GF-D8 (cell line): ENCODE data around the gene MED13.
"Not testable (repeated sequence)": the region's sequence is repeated elsewhere in the genome, so short reads cannot be mapped to it uniquely, and the experiment has no call there.

Experiments
- DNase-seq: peaks from one replicate; lab custom pipeline; 2025; lab: John Stamatoyannopoulos, UW

Gene MED13

DNA sequence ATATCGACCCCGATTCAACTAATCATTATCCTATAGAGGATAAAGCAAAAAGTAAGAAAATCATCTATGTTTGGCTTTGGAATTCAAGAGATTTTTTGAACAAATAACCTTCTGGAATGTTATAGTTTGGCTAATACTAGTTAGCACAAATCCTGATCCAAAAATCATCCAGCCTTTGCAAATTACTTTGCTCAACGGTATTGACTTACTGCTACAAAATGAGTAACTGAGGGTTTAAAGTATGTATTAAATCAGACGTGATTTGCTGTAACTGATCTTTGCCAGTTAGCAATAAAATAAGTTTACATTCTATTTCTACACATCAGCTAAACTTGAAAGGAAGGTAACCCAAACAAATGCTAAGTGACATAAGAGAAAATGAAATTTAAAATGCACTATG lies 6.5 kb downstream of the MED13 start:
- no peak for DNase-seq

DNA sequence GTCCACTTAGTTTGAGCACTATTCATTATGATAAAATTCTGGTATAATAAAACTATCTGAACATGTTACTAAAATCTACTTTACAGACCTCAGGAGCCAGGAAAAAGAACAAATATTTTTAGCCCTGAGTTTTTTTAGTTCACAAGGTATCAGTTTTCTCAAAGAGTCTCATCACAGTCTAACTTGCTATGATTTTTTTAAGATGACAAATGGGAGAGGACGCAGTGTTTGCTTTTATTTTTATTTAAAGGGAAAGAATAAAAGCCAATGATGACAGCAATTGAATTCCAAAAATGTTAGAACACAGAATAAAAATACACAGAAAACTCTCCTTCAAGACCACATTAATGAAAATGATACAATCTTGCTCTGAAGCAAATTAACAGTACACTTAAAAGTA lies 7.4 kb downstream of the MED13 start:
- DNase-seq: no peak

DNA sequence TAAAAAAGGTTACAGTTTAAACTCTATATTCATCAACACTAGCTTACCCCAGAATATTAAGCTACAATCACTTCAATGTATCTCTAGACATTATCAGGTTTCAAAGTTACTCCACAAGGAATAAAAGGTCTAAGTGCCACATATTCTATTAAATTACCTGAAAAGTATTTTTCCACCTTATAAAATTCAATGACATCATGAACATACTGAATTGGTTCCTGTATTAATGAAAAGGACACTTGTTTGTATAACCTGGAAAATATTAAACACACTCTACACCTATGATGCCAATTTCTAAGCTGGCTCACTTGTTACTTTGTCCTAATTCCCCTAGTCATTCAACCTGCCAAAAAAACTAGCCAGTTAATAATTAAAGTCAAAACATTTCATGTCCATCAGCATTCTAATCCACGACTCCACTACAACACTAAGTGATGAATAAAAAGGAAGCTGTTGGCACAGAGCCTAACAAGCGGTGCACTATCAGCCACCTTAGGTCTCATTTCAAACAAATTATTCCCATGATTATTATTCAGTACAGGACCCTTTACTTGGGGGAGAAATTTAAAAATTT lies 12.2 kb downstream of the MED13 start:
- DNase-seq: no peak

DNA sequence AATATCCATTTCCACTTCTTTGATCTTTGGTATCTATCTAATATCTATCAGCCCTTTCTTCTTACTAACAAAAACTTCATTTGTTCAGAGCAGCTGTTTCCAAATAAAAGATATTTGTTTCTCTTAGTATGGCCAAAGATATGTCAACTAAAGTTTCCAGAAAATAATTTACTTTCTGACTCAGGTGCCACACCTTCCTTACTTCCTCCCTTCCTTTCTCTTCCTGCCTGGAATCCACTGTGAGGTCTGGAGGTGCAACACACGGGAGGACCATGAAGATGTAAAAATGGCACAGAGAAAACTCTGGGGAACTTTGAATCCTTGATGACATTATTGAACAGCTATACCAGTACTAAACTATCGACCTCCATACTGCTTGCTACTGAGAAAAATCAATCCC lies 14.0 kb downstream of the MED13 start:
- no peak for DNase-seq

DNA sequence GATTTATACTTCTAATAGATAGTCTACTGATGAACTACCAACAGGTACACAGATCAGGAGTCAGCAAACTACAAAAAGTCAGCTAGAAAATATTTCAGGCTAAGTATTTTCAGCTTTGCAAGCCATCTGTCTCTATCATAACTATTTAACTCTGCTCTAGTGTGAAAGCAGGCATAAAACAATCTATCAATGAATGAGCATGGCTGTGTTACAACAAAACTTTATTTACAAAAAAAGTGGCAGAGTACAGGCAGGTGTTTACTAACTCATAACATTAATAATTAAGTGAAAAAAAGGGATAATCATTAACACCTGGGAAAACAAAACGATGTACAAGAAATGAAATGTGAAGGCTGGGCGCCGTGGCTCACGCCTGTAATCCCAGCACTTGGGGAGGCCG lies 15.8 kb downstream of the MED13 start:
- DNase-seq: no peak

DNA sequence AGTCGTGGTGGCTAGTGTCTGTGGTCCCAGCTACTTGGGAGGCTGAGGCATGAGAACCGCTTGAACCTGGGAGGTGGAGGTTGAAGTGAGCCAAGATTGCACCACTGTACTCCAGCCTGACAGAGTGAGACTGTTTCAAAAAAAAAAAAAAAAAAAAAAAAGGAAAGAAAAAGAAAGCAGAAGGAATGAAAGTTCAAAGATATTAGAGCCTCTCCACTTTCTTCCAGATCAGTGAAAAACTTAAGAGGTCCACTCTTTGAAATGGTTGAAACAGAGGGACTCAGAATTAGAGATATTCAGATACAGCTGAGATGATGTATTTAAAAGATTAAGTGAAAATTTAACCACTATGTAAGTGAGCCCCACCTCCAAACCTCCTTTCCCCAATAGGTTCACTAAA lies 16.8 kb downstream of the MED13 start:
- DNase-seq: no peak

DNA sequence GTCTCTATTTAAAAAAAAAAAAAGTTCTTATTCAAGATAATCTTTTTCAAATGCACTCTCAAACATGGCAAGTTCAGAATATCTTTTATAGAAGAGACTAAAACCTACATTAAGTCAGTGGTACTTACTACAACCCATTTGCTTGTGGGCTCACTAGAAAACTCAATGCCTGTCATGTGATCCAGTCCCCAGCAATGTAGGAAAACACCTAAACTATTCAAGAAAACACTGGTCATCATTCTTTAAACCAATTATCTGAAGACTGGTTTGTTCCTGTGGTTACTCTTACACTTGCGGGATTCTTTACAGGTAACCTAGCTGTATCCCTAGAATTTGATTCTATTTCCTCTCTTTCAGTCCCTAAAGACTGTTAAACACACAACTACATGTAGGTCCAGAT lies 19.6 kb downstream of the MED13 start:
- no peak for DNase-seq

DNA sequence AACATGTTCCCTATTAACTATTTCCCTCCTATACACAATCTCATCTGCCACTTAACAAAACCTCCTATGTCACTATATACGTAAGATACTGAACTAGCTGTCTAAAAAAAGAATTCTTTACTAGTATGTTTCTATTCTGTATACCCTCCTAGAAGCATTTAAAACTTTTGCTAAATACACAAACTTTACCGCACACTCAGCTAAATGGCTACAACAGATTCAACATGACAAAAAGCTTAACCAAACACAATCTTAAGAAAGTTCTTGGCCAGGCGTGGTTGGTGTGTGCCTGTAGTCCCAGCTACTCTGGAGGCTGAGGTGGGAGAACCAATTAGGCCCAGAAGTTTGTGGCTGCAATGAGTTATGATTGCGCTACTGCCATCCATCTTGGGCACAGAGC lies 20.0 kb downstream of the MED13 start:
- DNase-seq: no peak

DNA sequence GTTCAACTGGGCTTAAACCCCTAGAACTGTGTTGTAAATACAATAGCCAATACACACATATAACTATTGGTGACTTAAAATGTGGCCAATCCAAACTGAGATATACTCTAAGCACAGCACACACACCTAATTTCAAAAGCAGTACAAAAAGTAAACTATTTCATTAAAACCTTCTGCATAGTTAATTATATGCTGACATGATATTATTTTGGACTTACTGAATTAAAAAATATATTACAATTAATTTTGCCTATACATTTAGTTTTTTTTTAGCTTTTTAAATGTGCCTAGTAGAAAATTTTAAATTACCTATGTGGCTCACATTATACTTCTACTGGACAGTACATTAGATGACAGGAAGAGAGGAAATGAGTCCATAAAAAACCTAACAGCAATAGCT lies 21.5 kb downstream of the MED13 start:
- DNase-seq: no peak

DNA sequence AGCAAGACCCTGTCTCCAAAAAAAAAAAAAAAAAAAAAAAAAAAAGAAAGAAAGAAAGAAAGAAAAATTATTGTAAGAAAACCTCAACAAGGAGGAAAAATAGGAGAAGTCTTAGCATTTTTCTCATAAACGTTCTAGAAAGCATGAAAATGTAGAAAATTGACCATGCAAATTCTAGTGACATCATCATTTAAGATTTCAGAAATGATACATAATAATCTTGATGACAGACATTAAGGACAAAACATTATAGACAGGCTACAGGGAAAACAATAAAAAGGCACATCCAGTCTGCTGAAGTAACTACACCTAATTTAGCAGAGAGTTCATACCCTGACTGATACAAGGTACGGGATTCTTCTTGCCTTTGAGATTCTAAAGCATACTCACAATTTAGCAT lies 21.9 kb downstream of the MED13 start:
- no peak for DNase-seq

DNA sequence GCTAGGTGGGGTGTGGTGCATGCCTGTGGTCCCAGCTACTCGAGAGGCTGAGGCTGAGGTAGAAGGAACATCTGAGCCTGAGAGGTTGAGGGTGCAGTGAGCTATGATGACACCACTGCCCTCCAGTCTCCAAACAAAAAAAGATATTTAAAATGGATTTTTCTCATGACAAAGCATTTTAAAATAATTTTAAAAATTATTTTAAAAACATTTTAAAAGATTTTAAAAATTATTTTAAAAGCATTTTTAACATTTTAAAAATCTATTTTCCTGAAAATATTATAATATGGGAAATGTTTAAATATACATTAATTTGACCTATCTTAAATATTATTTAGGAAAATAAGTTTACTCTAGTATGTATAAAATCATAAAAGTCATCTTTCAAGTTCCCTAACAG lies 26.8 kb downstream of the MED13 start:
- no peak for DNase-seq

DNA sequence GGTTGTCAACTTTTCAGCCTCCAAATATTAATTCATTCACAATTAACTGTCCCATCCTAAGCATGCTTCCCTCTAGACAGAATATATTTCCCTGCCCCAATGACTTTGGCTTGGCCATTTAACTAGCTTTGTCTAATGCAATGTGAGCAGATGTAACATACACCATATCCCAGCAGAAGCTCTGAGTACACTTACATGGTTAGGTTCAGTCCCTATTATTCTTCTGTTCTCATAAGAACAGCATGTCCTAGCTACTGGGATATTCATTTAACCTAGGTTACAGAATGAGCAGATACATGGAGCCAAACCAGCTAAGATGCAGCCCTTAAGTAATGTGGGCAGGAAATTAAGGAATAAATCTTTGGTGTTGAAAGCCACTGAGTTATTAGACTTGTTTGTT lies 31.8 kb downstream of the MED13 start:
- DNase-seq: no peak

DNA sequence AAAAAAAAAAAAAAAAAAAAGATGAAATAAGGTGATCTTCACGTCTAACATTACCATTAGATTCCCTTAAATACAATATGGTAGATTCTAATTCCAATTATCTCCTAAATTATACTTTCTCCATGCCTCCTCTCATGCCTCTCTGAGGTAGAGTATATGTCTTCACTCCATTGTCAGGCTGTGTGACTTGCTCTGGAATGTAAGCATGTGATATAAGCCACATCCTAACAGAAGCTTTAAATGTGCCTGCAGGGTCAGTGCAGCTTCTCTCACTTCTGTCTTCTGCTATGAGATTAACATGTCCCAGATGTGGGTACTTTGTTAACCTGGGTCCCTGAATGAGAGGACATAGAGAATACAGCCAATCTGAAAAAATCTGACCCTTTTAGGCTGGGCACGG lies 32.6 kb downstream of the MED13 start:
- DNase-seq: no peak

DNA sequence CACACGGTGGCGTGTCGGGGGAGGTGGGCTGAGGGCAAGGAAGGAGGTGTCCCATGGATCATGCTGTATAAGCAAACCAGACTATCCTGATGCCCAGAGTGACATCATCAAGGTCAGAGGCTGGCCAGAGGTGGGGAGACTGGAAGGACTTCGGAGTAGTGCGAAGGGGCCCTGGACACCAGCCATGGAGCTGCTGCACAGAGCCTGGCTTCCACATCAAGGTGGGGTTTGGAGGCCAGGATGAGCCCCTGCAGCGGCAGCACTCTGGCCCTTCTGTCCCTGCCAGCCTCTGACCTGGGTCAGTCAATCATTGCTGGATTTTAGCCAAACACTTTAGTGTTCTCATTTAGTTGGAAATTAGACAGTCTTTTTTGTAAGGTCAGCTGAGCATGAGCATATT lies 34.8 kb downstream of the MED13 start:
- no peak for DNase-seq

DNA sequence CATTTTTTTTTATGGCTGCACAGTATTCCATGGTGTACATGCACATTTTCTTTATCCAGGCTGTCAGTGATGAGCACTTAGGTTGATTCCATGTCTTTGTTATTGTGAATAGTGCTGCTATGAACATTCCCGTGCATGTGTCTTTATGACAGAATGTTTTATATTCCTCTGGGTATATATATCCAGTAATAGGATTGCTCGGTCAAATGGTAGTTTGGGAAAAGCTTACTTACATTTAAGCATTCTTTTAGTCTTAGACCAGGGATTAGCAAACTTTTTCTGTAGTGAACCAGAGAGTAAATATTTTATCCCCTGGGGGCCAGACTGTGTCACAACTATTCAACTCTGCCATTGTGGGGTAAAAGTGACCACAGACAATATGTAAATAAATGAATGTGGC lies 40.2 kb downstream of the MED13 start:
- no peak for DNase-seq

DNA sequence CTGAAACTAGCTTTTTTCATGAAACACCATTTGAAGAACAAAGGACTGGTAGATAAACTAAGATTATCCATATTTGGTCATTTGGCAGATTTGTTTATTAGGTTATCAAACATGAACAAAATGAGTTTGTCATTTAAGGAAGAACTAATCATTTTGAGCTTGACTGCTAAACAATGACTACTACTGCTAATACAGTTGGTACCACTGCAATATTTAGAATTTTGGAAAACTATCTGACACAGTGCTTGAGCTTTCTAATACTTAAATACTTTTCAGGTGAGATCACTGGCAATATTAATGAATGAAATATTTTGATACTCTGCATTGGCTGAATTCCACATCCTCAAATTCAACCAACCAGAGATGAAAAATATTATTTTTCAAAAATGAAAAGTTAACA lies 47.2 kb downstream of the MED13 start:
- DNase-seq: no peak

DNA sequence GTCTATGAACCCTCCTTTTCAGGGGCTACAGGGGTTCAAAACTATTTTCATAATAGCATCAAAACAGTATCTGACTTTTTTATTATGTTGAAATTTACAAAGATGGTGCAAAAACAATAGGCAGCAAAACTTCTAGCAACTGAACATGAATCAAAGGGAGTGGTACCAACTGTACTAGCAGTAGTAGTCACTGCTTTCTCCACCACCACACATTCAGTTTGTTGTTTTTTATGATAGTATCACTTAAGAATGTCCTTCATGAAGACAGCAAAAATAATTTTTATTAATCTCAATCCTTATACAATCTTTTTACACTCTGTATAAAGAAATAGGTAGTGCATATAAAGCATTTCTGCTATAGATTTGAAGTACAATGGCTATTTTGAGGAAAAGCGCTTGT lies 47.6 kb downstream of the MED13 start:
- no peak for DNase-seq

DNA sequence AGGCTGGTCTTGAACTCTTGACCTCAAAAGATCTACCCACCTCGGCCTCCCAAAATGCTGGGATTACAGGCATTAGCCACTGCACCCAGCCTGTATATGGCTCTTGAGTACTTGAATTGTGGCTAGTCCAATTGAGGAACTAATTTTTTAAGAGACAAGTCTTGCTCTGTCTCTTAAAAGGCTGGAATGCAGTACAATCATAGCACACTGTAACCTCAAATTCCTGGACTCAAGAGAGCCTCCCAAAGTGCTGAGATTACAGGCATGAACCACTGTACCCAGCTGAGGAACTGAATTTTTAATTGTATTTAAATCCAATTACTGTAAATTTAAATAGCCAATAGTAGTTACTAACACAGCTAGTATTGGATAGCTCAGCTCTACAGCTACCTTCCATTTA lies 50.6 kb downstream of the MED13 start:
- no peak for DNase-seq

DNA sequence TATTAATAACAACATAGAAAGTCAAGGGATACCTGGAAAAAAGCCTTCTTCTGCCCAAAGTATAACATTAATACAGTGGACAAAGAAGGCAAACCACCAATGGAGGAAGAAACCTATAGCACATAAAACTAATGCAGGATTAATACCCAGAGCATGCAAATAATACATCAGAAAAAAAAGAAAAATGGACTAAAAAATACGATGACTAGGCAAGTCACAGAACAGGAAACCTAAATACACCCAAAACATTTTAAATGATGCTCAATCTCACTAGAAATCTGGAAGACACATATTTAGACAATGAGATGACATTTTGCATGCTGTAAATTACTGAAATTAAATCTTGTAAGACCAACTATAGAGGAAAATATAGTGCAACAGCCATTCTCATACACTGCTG lies 55.9 kb downstream of the MED13 start:
- DNase-seq: no peak

DNA sequence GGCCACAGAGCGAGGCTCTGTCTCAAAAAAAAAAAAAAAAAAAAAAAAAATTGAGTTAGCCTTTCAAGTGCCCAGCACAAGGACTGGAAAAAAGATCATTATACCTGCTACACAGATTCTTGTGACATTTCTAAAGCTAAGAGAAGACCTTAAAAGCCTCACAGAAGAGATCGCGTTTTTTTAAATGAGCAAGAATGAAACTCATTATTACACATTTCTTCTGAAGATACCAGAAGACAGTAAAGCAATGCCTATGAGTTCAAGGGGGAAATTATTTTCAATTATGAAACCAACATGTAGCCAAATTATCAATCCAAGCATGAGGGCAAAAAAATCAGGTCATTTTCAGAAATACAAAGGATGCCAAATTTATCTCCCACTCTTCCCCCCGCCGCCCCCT lies 56.8 kb downstream of the MED13 start:
- DNase-seq: no peak

DNA sequence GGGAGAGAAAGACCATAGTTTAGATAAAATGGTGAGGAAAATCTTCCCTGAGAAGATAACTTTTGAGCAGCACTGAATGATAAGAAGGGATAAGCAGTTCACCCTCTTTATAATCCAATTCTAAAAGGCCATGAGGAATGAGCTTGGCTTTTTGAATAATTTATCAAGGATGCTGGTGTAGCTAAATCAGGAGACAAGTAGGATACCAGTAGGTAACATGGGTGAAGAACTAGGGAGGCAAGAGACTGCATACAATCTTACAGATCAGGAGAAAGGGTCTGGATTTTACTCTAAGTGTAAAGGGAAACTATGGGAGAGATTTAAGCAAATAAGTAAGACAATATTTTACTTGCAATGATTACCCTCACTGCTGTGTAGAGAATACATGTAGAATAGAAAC lies 60.7 kb downstream of the MED13 start:
- no peak for DNase-seq

DNA sequence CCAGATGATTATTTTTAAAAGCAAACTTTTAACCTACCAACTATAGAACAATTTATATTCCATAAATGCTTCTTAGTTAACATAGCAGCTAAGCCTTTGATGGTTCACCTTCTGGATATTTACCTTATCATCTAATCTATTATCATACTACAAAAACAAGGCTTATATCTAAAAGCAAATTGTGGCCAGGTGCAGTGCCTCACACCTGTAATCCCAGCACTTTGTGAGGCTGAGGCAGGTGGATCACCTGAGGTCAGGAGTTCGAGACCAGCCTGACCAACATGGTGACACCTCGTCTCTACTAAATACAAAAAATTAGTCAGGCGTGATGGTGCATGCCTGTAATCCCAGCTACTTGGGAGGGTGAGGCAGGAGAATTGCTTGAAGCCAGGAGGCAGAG lies 61.9 kb downstream of the MED13 start:
- DNase-seq: not testable (repeated sequence)

DNA sequence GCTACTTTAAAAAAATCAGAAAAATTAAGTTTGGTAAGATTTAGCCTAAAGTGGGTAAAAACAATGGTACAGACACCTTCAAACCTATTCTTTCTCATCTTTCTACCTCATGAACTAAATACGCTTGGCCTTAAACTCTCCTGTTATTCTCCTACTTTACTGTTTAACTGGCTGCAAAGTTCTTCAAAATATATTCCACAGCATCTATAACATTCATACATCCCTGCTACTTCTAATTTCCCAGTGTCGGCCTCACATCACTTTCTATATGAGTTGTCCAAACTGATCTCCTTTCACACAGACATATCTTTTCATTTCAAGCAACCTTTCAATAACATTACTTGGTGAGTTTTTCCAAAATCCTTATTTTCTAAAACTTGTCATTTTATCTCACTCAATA lies 64.0 kb downstream of the MED13 start:
- no peak for DNase-seq

DNA sequence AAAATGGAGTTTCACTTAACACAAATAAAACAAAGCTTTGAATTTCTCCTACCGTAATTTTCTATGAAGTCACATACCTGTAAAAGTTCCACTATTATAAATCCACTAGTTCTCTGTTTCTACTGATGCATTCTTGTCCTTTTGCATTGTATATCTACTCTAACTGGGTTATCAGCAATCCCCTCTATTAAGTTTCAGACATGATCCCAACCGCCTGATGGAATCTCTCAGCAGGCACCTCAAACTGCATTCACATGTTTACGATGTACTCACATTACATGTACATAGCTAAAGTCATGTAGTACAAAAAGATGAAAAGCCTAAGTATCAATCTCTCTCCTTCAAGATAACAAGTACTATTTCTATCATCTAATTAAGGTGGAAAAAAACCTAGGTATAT lies 64.9 kb downstream of the MED13 start:
- DNase-seq: no peak

DNA sequence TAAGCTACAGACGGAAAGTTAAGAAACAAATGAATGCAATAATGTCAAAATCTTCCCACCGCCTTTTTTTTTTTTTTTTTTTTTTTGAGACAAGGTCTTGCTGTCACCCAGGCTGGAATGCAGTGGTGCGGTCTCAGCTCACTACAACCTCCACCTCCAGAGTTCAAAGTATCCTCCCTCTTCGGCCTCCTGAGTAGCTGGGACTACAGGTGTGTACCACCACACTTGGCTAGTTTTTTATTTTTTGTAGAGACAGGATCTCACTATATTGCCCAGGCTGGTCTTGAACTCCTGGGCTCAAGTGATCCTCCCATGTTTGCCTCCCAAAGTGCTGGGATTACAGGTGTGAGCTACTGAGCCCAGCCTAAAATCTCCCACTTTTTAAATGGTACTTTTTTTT lies 66.5 kb downstream of the MED13 start:
- DNase-seq: not testable (repeated sequence)
